IMR-90 (cell line): ENCODE results near the gene ZNF264. TPM values are rescaled to one million over a fixed set of nuclear protein-coding genes. Genes with fewer than 3 reads are reported as not detected.

Experiments
- ATAC-seq: fragments of 200-7000 bp; cut with Tn5 transposase; 2 replicates; pipeline ENCODE4 v1.9.1; 2020; ENCODE audit warnings: low read depth, mild to moderate bottlenecking, moderate library complexity
- BruUV-seq: library from RNA; stranded (reverse); fragments of 400-500 nt; replicated peaks from 2 replicates; lab custom pipeline; 2021; lab: Mats Ljungman, UMichigan
- CTCF ChIA-PET: fragments of 300-600 bp; formaldehyde crosslinking; extraction: SDS; loops from one replicate; lab custom pipeline; 2021; ENCODE audit warnings: antibody characterized with exemption; lab: Yijun Ruan, JAX
- POLR2A ChIA-PET: fragments of 300-600 bp; sonication (Branson Sonifier 250); formaldehyde crosslinking; loops from one replicate; lab custom pipeline; 2022; ENCODE audit warnings: antibody characterized with exemption; ENCODE audit not compliant: unreplicated experiment; lab: Charles Lee
- DNase-seq: peaks from one replicate; pipeline ENCODE4 v3.0.0; 2013
- H2AFZ ChIP-seq: replicated peaks from 2 replicates; pipeline ENCODE3; 2013; ENCODE audit warnings: low read length, mild to moderate bottlenecking; ENCODE audit not compliant: poor library complexity
- H2AK5ac ChIP-seq: 2 replicates; pipeline ENCODE4 v1.6.1; 2013; ENCODE audit warnings: low read depth, low read length, inconsistent platforms
- H2AK9ac ChIP-seq: replicated peaks from 2 replicates; pipeline ENCODE3; 2013; ENCODE audit warnings: mild to moderate bottlenecking, low read depth, low read length, moderate library complexity; ENCODE audit not compliant: poor library complexity
- H2BK120ac ChIP-seq: 2 replicates; pipeline ENCODE4 v1.6.1; 2013; ENCODE audit warnings: low read depth, low read length, inconsistent platforms
- H2BK15ac ChIP-seq: 3 replicates; pipeline ENCODE4 v1.6.1; 2013; ENCODE audit warnings: low read depth, low read length, inconsistent platforms
- H2BK20ac ChIP-seq: 2 replicates; pipeline ENCODE4 v1.6.1; 2013; ENCODE audit warnings: low read depth, mild to moderate bottlenecking, inconsistent platforms, low read length, moderate library complexity
- H2BK5ac ChIP-seq: 2 replicates; pipeline ENCODE4 v1.6.1; 2013; ENCODE audit warnings: mild to moderate bottlenecking, low read depth, low read length, inconsistent platforms; ENCODE audit not compliant: poor library complexity, severe bottlenecking
- H3K14ac ChIP-seq: replicated peaks from 2 replicates; pipeline ENCODE4 v1.6.1; 2013; ENCODE audit warnings: low read depth, low read length, inconsistent platforms
- H3K18ac ChIP-seq: 2 replicates; pipeline ENCODE4 v1.6.1; 2013; ENCODE audit warnings: low read depth, low read length, control low read depth
- H3K23ac ChIP-seq: 2 replicates; pipeline ENCODE4 v1.6.1; 2013; ENCODE audit warnings: low read depth, low read length, inconsistent platforms
- H3K27ac ChIP-seq: 2 replicates; pipeline ENCODE4 v1.5.1; 2013; ENCODE audit warnings: mild to moderate bottlenecking, control low read depth, low read length; ENCODE audit not compliant: insufficient read depth
- H3K27me3 ChIP-seq: 2 replicates; pipeline ENCODE4 v1.6.1; 2013; ENCODE audit warnings: low read length; ENCODE audit not compliant: control insufficient read depth, insufficient read depth
- H3K36me3 ChIP-seq: 2 replicates; pipeline ENCODE4 v1.6.1; 2013; ENCODE audit warnings: low read length, mixed read lengths; ENCODE audit not compliant: control insufficient read depth, insufficient read depth
- H3K4ac ChIP-seq: 2 replicates; pipeline ENCODE4 v1.6.1; 2013; ENCODE audit warnings: low read depth, low read length, inconsistent platforms
- H3K4me1 ChIP-seq: 2 replicates; pipeline ENCODE4 v1.6.1; 2013; ENCODE audit warnings: low read length, mixed read lengths; ENCODE audit not compliant: control insufficient read depth, insufficient read depth
- H3K4me2 ChIP-seq: 2 replicates; pipeline ENCODE4 v1.6.1; 2013; ENCODE audit warnings: low read depth, mild to moderate bottlenecking, control low read depth, low read length, moderate library complexity
- H3K4me3 ChIP-seq: 2 replicates; pipeline ENCODE4 v1.5.1; 2013; ENCODE audit warnings: low read depth, mild to moderate bottlenecking, control low read depth, low read length, moderate library complexity; ENCODE audit not compliant: insufficient read depth
- H3K56ac ChIP-seq: 2 replicates; pipeline ENCODE4 v1.6.1; 2013; ENCODE audit warnings: low read length, inconsistent platforms; ENCODE audit not compliant: insufficient read depth; ENCODE audit errors: extremely low read depth
- H3K79me1 ChIP-seq, 2 experiments: 2 replicates each; pipeline ENCODE4 v1.6.1; 2013; ENCODE audit warnings: low read length in 2 of 2, inconsistent platforms in 1 of 2, low read depth in 1 of 2
- H3K9ac ChIP-seq: 2 replicates; pipeline ENCODE4 v1.6.1; 2013; ENCODE audit warnings: low read depth, low read length, control low read depth
- H3K9me1 ChIP-seq: 2 replicates; pipeline ENCODE4 v1.6.1; 2013; ENCODE audit warnings: low read length, inconsistent platforms; ENCODE audit not compliant: insufficient read depth
- H3K9me3 ChIP-seq: 2 replicates; pipeline ENCODE4 v1.6.1; 2013; ENCODE audit warnings: low read length; ENCODE audit not compliant: control insufficient read depth, insufficient read depth
- H4K20me1 ChIP-seq: 2 replicates; pipeline ENCODE4 v1.6.1; 2013; ENCODE audit warnings: low read length, inconsistent platforms; ENCODE audit not compliant: insufficient read depth
- H4K5ac ChIP-seq: 2 replicates; pipeline ENCODE4 v1.6.1; 2013; ENCODE audit warnings: mild to moderate bottlenecking, low read depth, low read length, control low read depth
- H4K8ac ChIP-seq, 2 experiments: 2 replicates each; pipeline ENCODE4 v1.6.1; 2013; ENCODE audit warnings: low read depth in 2 of 2, low read length in 2 of 2, control low read depth in 1 of 2, inconsistent platforms in 1 of 2
- H4K91ac ChIP-seq: 2 replicates; pipeline ENCODE4 v1.6.1; 2013; ENCODE audit warnings: low read depth, low read length, inconsistent platforms; ENCODE audit not compliant: insufficient read depth
- BHLHE40 ChIP-seq: fragments of 150-350 bp; IDR thresholded peaks from 2 replicates; pipeline ENCODE4 v1.6.1; 2016; ENCODE audit warnings: mild to moderate bottlenecking, low read depth, low read length
- CEBPB ChIP-seq: IDR thresholded peaks from 2 replicates; pipeline ENCODE4 v1.6.1; 2012; ENCODE audit warnings: low read depth, low read length, improper control_type of control experiment
- CHD1 ChIP-seq: IDR thresholded peaks from 2 replicates; pipeline ENCODE4 v1.6.1; 2012; ENCODE audit warnings: low read depth, low read length, improper control_type of control experiment
- ELK1 ChIP-seq: fragments of 150-350 bp; IDR thresholded peaks from 2 replicates; pipeline ENCODE4 v1.6.1; 2016; ENCODE audit warnings: low read depth, mild to moderate bottlenecking, low read length, moderate library complexity, borderline replicate concordance
- FOS ChIP-seq: fragments of 150-350 bp; IDR thresholded peaks from 2 replicates; pipeline ENCODE4 v1.6.1; 2016; ENCODE audit warnings: low read depth, low read length
- MAFK ChIP-seq: IDR thresholded peaks from 2 replicates; pipeline ENCODE4 v1.6.1; 2012; ENCODE audit warnings: low read depth, low read length, improper control_type of control experiment
- MXI1 ChIP-seq: IDR thresholded peaks from 2 replicates; pipeline ENCODE4 v1.6.1; 2012; ENCODE audit warnings: low read depth, mild to moderate bottlenecking, low read length, moderate library complexity, borderline replicate concordance
- NFE2L2 ChIP-seq: fragments of 150-350 bp; IDR thresholded peaks from 2 replicates; pipeline ENCODE4 v1.6.1; 2016; ENCODE audit warnings: low read depth, mild to moderate bottlenecking, low read length
- RCOR1 ChIP-seq: IDR thresholded peaks from 2 replicates; pipeline ENCODE4 v1.6.1; 2012; ENCODE audit warnings: mild to moderate bottlenecking, low read length, improper control_type of control experiment; ENCODE audit not compliant: insufficient replicate concordance
- RFX5 ChIP-seq: IDR thresholded peaks from 2 replicates; pipeline ENCODE4 v1.8.0; 2012; ENCODE audit warnings: low read depth, mild to moderate bottlenecking, low read length, moderate library complexity
- SMC3 ChIP-seq: fragments of 150-350 bp; IDR thresholded peaks from 2 replicates; pipeline ENCODE4 v1.6.1; 2016; ENCODE audit warnings: low read depth, mild to moderate bottlenecking, antibody characterized with exemption, low read length, moderate library complexity
- USF2 ChIP-seq: fragments of 150-350 bp; IDR thresholded peaks from 2 replicates; pipeline ENCODE4 v1.6.1; 2017; ENCODE audit warnings: mild to moderate bottlenecking, antibody characterized with exemption, low read length, low read depth
- WGBS, 2 experiments: methylation state at CpG; one replicate each; pipeline versions ENCODE4 v1.1.5 to v1.1.7; 2013; ENCODE audit warnings: missing lambda C conversion rate in 2 of 2; ENCODE audit not compliant: insufficient read length in 1 of 2; ENCODE audit errors: extremely low coverage in 2 of 2; 5-methylcytosine and 5-hydroxymethylcytosine counted together
- dilution Hi-C: fragments of 300-500 bp; cut with HindIII; formaldehyde crosslinking; loops from one replicate; pipeline ENCODE4 v1.14.3; 2018; ENCODE audit warnings: low sequenced_read_pairs; ENCODE audit not compliant: unreplicated experiment
- in situ Hi-C: fragments of 300-500 bp; cut with MboI; formaldehyde crosslinking; loops from 3 replicates; pipeline ENCODE4 v1.14.3; 2019; ENCODE audit warnings: low sequenced_read_pairs, inconsistent platforms, mixed read lengths
- intact Hi-C: fragments of 100-400 bp; cut with micrococcal nuclease; formaldehyde crosslinking; loops from 2 replicates; pipeline ENCODE4 v1.10.0; 2022
- polyA plus RNA-seq, 3 experiments: library from polyadenylated mRNA; depleted of rRNA; stranded (reverse); fragments of >200 nt; gene quantifications; 2 replicates each; pipeline ENCODE4 v1.2.3, GENCODE V29; 2012; ENCODE audit warnings: low replicate concordance in 1 of 3
- total RNA-seq: library from RNA; depleted of rRNA; stranded (reverse); fragments of >200 nt; gene quantifications from 2 replicates; pipeline ENCODE4 v1.2.3, GENCODE V29; 2012

ZNF264 gene
- total and polyA plus RNA-seq, 2 of the 4 experiments (the other 2 are of a cell fraction): 3.5 to 31.9 TPM

- Histone ChIP-seq H3K27me3 (no peaks in the 10 kb centered on the region; the same call in 1 of the 2 replicates), H2AK9ac (no peak overlapping the region), H4K5ac (no peak overlapping the region), H3K4me1 (no peaks in the 10 kb centered on the region), H2AK5ac (no peak overlapping the region), H3K14ac (no peak overlapping the region), H3K4me3 (no peak overlapping the region), H3K9me3 (peaks cover 2% of the 10 kb centered on the region; the same call in 1 of the 2 replicates), H3K56ac (no peak overlapping the region), H2BK5ac (no peak overlapping the region), H3K18ac (no peak overlapping the region), H4K91ac (no peak overlapping the region), H3K23ac (no peak overlapping the region), H3K27ac (no peak overlapping the region), H2BK20ac (no peak overlapping the region), H3K4me2 (no peak overlapping the region), H2BK120ac (no peak overlapping the region), H3K36me3 (no peaks in the 10 kb centered on the region), H4K8ac (no peak overlapping the region), H3K4ac (no peak overlapping the region), H3K79me1 (no peaks in the 10 kb centered on the region), H3K9ac (no peak overlapping the region), H2AFZ (no peak overlapping the region), H4K20me1 (no peaks in the 10 kb centered on the region), H2BK15ac (no peak overlapping the region), H3K9me1 (no peaks in the 10 kb centered on the region)
- in situ Hi-C loops (no loop called here), intact Hi-C loops (no loop called here), dilution Hi-C loops (no loop called here)
- BruUV-seq: no TSS peak
- ATAC-seq (no peak), DNase-seq (no peak)
- TF ChIP-seq ELK1 (no peak), CEBPB (no peak), MXI1 (no peak), RFX5 (no peak), CHD1 (no peak), SMC3 (no peak), FOS (no peak), MAFK (no peak), USF2 (no peak), RCOR1 (no peak), BHLHE40 (no peak), NFE2L2 (no peak)
- WGBS, 2 experiments: no CpG with 5 or more reads among the region's 1 CpG
- POLR2A ChIA-PET: no interaction called here
- CTCF ChIA-PET: no interaction called here
These were observed 41.9 kb downstream of the ZNF264 start for GRCh38 chr19:57233207-57233606.
